SK-N-MC (cell line): ENCODE measurements around the gene WDR17.

ENCODE experiments used
- EZH2 ChIP-seq: fragments of 200-600 bp; sonication (generic); IDR thresholded peaks from one replicate; pipeline ENCODE4 v1.6.1; 2017; ENCODE audit warnings: antibody characterized with exemption
- FOXP2 ChIP-seq: optimal IDR thresholded peaks from 2 replicates; pipeline ENCODE3; 2011; ENCODE audit warnings: mild to moderate bottlenecking, moderate library complexity; ENCODE audit not compliant: insufficient read depth; ENCODE audit errors: extremely low read length, control extremely low read depth
- POLR2AphosphoS5 ChIP-seq: IDR thresholded peaks from 2 replicates; pipeline ENCODE4 v1.6.1; 2012; ENCODE audit warnings: mild to moderate bottlenecking, low read depth, low read length, borderline replicate concordance

- TF ChIP-seq EZH2 = no peak
- TF ChIP-seq POLR2AphosphoS5 = no peak
- no peak for TF ChIP-seq FOXP2
Observed at GRCh38 chr4:176137631-176138030, 72.0 kb downstream of the WDR17 start.
